Gastroesophageal sphincter (tissue), 4 donors: ENCODE measurements around the gene AQR. TPM values are rescaled to one million over a fixed set of nuclear protein-coding genes. Genes with fewer than 3 reads are reported as not detected.
A peak's percentile ranks its signal among the peaks of the same experiment; 100 is the strongest.

Experiments
- ATAC-seq: fragments of 150-250 bp; one replicate; pipeline ENCODE4 v1.9.1; 2016; ENCODE audit warnings: mild to moderate bottlenecking, moderate library complexity
- H3K27ac ChIP-seq, 4 donors: fragments of 200-600 bp; sonication (generic) in 3 of 4; 1 replicate in 3 of 4; 2 replicates in 1 of 4; pipeline ENCODE4 v1.5.1; 2016 to 2019
- H3K27me3 ChIP-seq: fragments of 200-600 bp; sonication (generic); one replicate; pipeline ENCODE4 v1.5.1; 2019
- H3K36me3 ChIP-seq, 2 donors: fragments of 200-600 bp; sonication (generic); one replicate each; pipeline ENCODE4 v1.5.1; 2019; ENCODE audit warnings: control low read depth in 1 of 2
- H3K4me1 ChIP-seq, 3 donors: fragments of 200-600 bp; sonication (generic); 1 replicate in 2 of 3; 2 replicates in 1 of 3; pipeline ENCODE4 v1.5.1; 2016 to 2019; ENCODE audit warnings: control low read depth in 2 of 3
- H3K4me3 ChIP-seq, 2 donors: fragments of 200-600 bp; sonication (generic); one replicate each; pipeline ENCODE4 v1.5.1; 2019; ENCODE audit warnings: mild to moderate bottlenecking in 1 of 2, moderate library complexity in 1 of 2
- H3K9me3 ChIP-seq, 3 donors: fragments of 200-600 bp; sonication (generic); one replicate each; pipeline ENCODE4 v1.5.1; 2017 to 2019; ENCODE audit warnings: control low read depth in 2 of 3
- EP300 ChIP-seq: sonication (generic); formaldehyde crosslinking; IDR thresholded peaks from one replicate; pipeline ENCODE4 v1.6.1; 2017; ENCODE audit warnings: antibody characterized with exemption, mild to moderate bottlenecking
- POLR2A ChIP-seq, 2 donors: fragments of 450-650 bp; IDR thresholded peaks; one replicate each; pipeline ENCODE4 v1.6.1; 2017; ENCODE audit warnings: antibody characterized with exemption in 2 of 2, mild to moderate bottlenecking in 2 of 2, moderate library complexity in 1 of 2
- POLR2AphosphoS5 ChIP-seq: sonication (generic); formaldehyde crosslinking; IDR thresholded peaks from one replicate; pipeline ENCODE4 v1.6.1; 2017; ENCODE audit warnings: antibody characterized with exemption
- WGBS, 2 donors: methylation state at CpG; one replicate each; pipeline ENCODE4 v1.1.5; 2018; ENCODE audit warnings: low coverage in 1 of 2; 5-methylcytosine and 5-hydroxymethylcytosine counted together
- total RNA-seq, 4 donors: library from RNA; depleted of rRNA; stranded (reverse); fragments of >200 nt; gene quantifications; one replicate each; pipeline ENCODE4 v1.1.0, GENCODE V29; 2016
- TF ChIP-seq, protein P1 (sequence below), 4 experiments: fragments of 200-600 bp in 2 of 4; fragments of 450-650 bp in 2 of 4; sonication (generic) in 1 of 4; IDR thresholded peaks; one replicate each; pipeline ENCODE4 v1.5.1; 2017 to 2019; ENCODE audit warnings: antibody characterized with exemption in 4 of 4, mild to moderate bottlenecking in 2 of 4, moderate library complexity in 2 of 4

Gene AQR
- total RNA-seq, 4 donors from 2014 or later = 16.4 to 26.9 (median 24.7) TPM

DNA sequence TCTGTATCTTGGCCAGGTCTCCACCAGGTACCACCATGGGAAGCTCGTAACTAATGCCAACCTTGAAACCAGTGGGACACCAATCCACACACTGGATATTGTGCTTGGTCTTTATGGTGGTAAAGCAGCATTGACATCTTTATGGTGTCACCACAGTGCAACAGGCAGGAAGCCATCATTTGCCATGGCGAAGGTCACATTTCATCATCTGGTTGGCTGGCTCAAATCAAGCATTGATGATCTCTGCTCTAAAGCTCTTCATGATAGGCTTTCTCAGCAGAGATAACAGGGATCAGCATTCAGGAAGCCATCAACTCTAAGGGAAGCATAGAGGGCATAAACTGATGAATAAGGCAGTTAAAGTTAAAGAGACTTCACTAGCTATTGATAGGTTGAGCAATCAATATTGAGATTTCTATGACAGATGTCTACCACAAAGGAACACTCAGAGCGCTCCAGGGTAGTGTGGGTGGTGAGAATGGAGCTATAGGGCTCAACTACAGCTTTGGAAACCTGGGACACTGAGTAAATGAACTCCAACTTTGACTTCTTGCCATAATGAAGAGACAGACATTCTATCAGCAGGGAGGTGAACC lies 120.1 kb downstream of the AQR start:
- no peaks in the 10 kb centered on the region for H3K36me3 ChIP-seq
- H3K27ac ChIP-seq = no peak overlapping the region
- no peaks in the 10 kb centered on the region for H3K27me3 ChIP-seq
- no peak for TF ChIP-seq EP300
- no peak for TF ChIP-seq POLR2AphosphoS5
- TF ChIP-seq, protein P1, sequence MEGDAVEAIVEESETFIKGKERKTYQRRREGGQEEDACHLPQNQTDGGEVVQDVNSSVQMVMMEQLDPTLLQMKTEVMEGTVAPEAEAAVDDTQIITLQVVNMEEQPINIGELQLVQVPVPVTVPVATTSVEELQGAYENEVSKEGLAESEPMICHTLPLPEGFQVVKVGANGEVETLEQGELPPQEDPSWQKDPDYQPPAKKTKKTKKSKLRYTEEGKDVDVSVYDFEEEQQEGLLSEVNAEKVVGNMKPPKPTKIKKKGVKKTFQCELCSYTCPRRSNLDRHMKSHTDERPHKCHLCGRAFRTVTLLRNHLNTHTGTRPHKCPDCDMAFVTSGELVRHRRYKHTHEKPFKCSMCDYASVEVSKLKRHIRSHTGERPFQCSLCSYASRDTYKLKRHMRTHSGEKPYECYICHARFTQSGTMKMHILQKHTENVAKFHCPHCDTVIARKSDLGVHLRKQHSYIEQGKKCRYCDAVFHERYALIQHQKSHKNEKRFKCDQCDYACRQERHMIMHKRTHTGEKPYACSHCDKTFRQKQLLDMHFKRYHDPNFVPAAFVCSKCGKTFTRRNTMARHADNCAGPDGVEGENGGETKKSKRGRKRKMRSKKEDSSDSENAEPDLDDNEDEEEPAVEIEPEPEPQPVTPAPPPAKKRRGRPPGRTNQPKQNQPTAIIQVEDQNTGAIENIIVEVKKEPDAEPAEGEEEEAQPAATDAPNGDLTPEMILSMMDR (IDR thresholded peaks at IDR 0.05) = no peak
- no peak for TF ChIP-seq POLR2A (IDR thresholded peaks at IDR 0.05)
- WGBS, 2 donors = 100% methylated on average over 3 of the region's 3 CpGs
- no peak for ATAC-seq
- H3K9me3 ChIP-seq = no peaks in the 10 kb centered on the region
- no peak overlapping the region for H3K4me3 ChIP-seq
- H3K4me1 ChIP-seq = peaks cover 0 to 34% (median 7%) of the 10 kb centered on the region in 3 donors

DNA sequence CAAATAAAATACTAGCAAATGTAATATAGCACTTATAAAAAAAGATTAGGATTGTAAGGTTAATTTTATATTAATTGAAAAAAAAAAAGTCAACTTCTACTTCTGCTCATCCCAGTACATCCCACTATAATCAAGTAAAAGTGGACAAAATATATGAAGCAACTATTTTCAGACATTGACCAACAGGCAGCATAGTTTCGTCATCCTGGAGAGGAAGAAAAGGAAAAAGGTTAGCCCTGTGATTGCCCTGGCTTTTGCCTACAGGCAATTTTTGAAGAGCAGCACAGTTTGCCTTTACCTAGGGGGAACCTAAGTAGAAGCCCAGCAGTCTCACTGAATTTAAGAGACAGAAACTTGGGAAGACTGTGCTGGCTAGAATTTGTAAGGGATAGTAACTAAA lies 121.9 kb downstream of the AQR start:
- Histone ChIP-seq H3K4me3 (no peak overlapping the region), H3K9me3 (no peaks in the 10 kb centered on the region), H3K27ac (no peak overlapping the region), H3K27me3 (no peaks in the 10 kb centered on the region), H3K4me1 (peaks cover 0 to 15% (median 0%) of the 10 kb centered on the region in 3 donors), H3K36me3 (no peaks in the 10 kb centered on the region)
- 100% methylated on average over 1 of the region's 1 CpG for WGBS, 2 donors
- no peak for TF ChIP-seq EP300
- TF ChIP-seq, protein P1 (IDR thresholded peaks at IDR 0.05) = no peak
- TF ChIP-seq POLR2AphosphoS5 = no peak
- no peak for TF ChIP-seq POLR2A (IDR thresholded peaks at IDR 0.05)
- no peak for ATAC-seq

DNA sequence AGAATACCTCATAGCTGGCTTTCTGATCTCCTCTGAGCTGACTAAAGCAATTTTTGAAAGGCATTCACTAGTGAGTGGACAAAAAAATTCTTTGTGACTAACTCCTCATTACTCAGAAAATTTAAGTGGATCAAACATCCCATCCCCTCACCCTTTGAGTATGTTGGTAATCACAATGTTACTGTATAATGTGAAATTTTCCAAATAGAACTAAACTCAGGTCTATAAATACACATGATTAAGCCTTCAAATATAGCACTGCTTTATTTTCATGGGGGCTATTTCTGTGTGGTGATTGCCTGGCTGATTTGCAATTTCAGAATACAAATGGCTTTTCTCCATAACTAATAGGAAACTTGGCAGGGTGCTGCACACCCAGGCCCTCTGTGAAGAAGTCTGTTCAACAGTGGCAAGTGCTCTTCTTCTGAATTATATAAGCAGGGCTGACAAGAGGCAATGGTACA lies 128.2 kb downstream of the AQR start:
- no peaks in the 10 kb centered on the region for H3K36me3 ChIP-seq
- no peaks in the 10 kb centered on the region for H3K27me3 ChIP-seq
- no peak overlapping the region for H3K4me3 ChIP-seq
- peaks cover 0 to 10% (median 0%) of the 10 kb centered on the region in 3 donors for H3K4me1 ChIP-seq
- no peak for ATAC-seq
- TF ChIP-seq POLR2A (IDR thresholded peaks at IDR 0.05) = no peak
- TF ChIP-seq POLR2AphosphoS5 = peak; percentile 13
- no peaks in the 10 kb centered on the region for H3K9me3 ChIP-seq
- H3K27ac ChIP-seq = no peak overlapping the region

DNA sequence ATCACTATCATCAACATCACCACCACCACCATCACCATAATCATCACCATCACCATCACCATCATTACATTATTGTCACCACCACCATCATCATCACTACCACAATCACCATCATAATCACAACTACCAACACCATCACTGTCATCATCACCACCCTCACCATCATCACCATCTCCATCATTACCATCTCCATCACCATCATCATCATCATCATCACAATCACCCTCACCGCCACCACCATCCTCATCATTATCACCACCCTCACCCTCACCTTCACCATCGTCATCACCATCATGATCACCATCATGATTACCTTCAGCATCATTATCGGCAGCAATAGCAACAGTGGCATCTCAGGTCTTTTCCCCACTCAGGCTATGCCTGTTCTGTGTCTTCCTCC lies 131.3 kb downstream of the AQR start:
- Histone ChIP-seq H3K36me3 (no peaks in the 10 kb centered on the region), H3K27ac (no peak overlapping the region), H3K4me1 (peaks cover 0 to 10% (median 0%) of the 10 kb centered on the region in 3 donors), H3K9me3 (peaks cover 0 to 7% (median 0%) of the 10 kb centered on the region in 3 donors), H3K4me3 (no peak overlapping the region), H3K27me3 (no peaks in the 10 kb centered on the region)
- ATAC-seq = no peak
- TF ChIP-seq EP300 = no peak
- no peak for TF ChIP-seq POLR2AphosphoS5
- no peak for TF ChIP-seq POLR2A (IDR thresholded peaks at IDR 0.05)
- TF ChIP-seq, protein P1 (IDR thresholded peaks at IDR 0.05) = no peak
- WGBS, 2 donors = 94 to 96% methylated on average over 3 of the region's 3 CpGs

DNA sequence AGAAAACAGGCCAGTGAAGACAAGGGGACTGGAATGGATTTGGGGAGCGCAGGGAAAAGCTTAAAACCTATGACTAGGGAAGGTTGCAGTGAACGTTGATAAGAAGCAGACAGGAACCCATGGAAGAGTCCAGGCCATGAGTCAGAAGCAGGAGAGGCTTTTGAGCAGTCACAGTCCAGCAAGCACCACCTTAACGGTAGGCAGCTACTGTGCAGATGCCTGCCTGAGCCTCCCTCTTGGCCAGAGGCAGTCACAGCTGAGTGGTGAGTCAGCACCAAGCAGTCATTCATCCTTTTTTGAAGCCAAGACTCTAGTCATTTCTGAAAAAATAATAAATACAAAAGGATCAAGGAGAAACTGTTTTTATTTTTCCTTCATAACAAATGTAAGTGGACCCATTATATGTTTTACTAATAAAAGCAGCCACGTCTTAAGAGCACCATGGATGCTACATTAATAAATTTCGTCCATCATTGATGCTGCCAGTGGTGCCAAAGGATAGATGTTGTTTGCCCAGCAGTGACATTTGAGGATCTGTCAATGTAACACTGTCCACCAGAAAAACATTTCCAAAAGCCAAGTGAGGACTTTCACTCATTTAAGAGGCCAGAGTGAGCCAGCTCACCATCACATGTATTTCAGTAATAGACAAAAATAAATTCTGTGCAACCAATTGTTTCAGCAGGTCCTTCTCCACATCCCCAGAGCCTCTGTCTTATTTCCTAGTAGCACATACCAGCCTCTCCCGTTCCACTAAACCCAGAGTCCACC lies 132.1 kb downstream of the AQR start:
- TF ChIP-seq, protein P1 (IDR thresholded peaks at IDR 0.05) = no peak
- TF ChIP-seq POLR2AphosphoS5 = peak; percentile 42
- TF ChIP-seq POLR2A (IDR thresholded peaks at IDR 0.05) = no peak
- no peak for TF ChIP-seq EP300
- H3K4me1 ChIP-seq = peaks cover 0 to 10% (median 0%) of the 10 kb centered on the region in 3 donors
- no peak overlapping the region for H3K4me3 ChIP-seq
- no peak overlapping the region for H3K27ac ChIP-seq
- WGBS, 2 donors = 51% methylated on average over 5 to 6 of the region's 6 CpGs
- peaks cover 0 to 7% (median 0%) of the 10 kb centered on the region in 3 donors for H3K9me3 ChIP-seq
- ATAC-seq = peak; percentile 41
- H3K36me3 ChIP-seq = no peaks in the 10 kb centered on the region
- no peaks in the 10 kb centered on the region for H3K27me3 ChIP-seq
